Measurements from ENCODE around the gene CARHSP1. TPM values are rescaled to one million over a fixed set of nuclear protein-coding genes. Genes with fewer than 3 reads are reported as not detected.

Gene CARHSP1
- polyA plus RNA-seq, 2 of the 4 experiments (the other 2 are of a cell fraction), result 53.9 to 172 TPM

- Histone ChIP-seq H3K4me3 (no peak overlapping the region), H3K4me1 (no peaks in the 10 kb centered on the region), H3K9me3 (no peaks in the 10 kb centered on the region), H3K4me2 (no peak overlapping the region), H3K27ac (no peak overlapping the region)
- CTCF ChIA-PET, result interaction anchor here (1.1 to 1.7 kb wide), 2 partner anchors 10 to 63 kb away, joined by 3 to 4 read pairs; no protein-coding TSS in a partner anchor
- TF ChIP-seq RFX5 (IDR thresholded peaks at IDR 0.05) (no peak), E2F6 (IDR thresholded peaks at IDR 0.05; ENCODE audit: borderline replicate concordance, low read depth) (no peak), BCL3 (IDR thresholded peaks at IDR 0.05) (no peak), GATA3 (IDR thresholded peaks at IDR 0.05; ENCODE audit: borderline replicate concordance) (no peak), BHLHE40 (IDR thresholded peaks at IDR 0.05; ENCODE audit: low read depth, low read length) (no peak), ESRRA (IDR thresholded peaks at IDR 0.05; ENCODE audit: borderline replicate concordance, low read length) (no peak)
- FAIRE-seq (no peak), DNase-seq (ENCODE audit: low read depth in 1 of 2, low spot score in 1 of 2) (no peak), ATAC-seq (no peak)
- POLR2A ChIA-PET, result interaction anchor here (1.0 kb wide), 1 partner anchor 10 kb away, joined by 4 read pairs; no protein-coding TSS in a partner anchor
- WGBS (ENCODE audit: missing lambda C conversion rate), result 88% methylated on average over 6 of the region's 6 CpGs
These were observed 51.7 kb downstream of the CARHSP1 start for GRCh38 chr16:8816967-8817655.

- 87% methylated on average over 14 of the region's 14 CpGs for WGBS (ENCODE audit: missing lambda C conversion rate)
- FAIRE-seq, result no peak
- CTCF ChIA-PET, result no interaction called here
- Histone ChIP-seq H3K27ac (no peak overlapping the region), H3K9me3 (no peaks in the 10 kb centered on the region), H3K4me3 (no peak overlapping the region), H3K4me2 (no peak overlapping the region), H3K4me1 (no peaks in the 10 kb centered on the region)
- TF ChIP-seq BCL3 (IDR thresholded peaks at IDR 0.05) (no peak), POLR2AphosphoS2 (conservative IDR thresholded peaks at IDR 0.05; ENCODE audit: low read length) (no peak), NR3C1 (IDR thresholded peaks at IDR 0.05) (no peak), EHF (CRISPR knock-in tag; IDR thresholded peaks at IDR 0.05) (no peak), ELK1 (IDR thresholded peaks at IDR 0.05; ENCODE audit: low read depth, low read length) (no peak), EP300 (IDR thresholded peaks at IDR 0.05) (no peak), TFCP2L1 (CRISPR knock-in tag; IDR thresholded peaks at IDR 0.05) (no peak), JUN (IDR thresholded peaks at IDR 0.05) (no peak), ZFP36 (IDR thresholded peaks at IDR 0.05; ENCODE audit: borderline replicate concordance, partially characterized antibody) (no peak), TP53 (CRISPR knock-in tag; IDR thresholded peaks at IDR 0.05) (no peak)
- POLR2A ChIA-PET, result no interaction called here
- no peak for DNase-seq (ENCODE audit: low read depth in 1 of 2, low spot score in 1 of 2)
- ATAC-seq, result no peak
These were observed 54.6 kb downstream of the CARHSP1 start for GRCh38 chr16:8814095-8814806.

- Histone ChIP-seq H3K4me2 (no peak overlapping the region), H3K4me1 (no peaks in the 10 kb centered on the region), H3K9me3 (no peaks in the 10 kb centered on the region), H3K27ac (no peak overlapping the region), H3K4me3 (no peak overlapping the region)
- ChIA-PET POLR2A (interaction anchor here (1.0 kb wide), 1 partner anchor 9 kb away, joined by 3 read pairs; no protein-coding TSS in a partner anchor), CTCF (interaction anchor here (0.9 to 3.4 kb wide), 7 partner anchors 9 to 371 kb away, joined by 3 to 14 read pairs (median 3); no protein-coding TSS in a partner anchor)
- 90% methylated on average over 12 of the region's 12 CpGs for WGBS (ENCODE audit: missing lambda C conversion rate)
- ATAC-seq, result no peak
- no peak for TF ChIP-seq HOXB5 (CRISPR knock-in tag; IDR thresholded peaks at IDR 0.05)
- no peak for FAIRE-seq
- no peak for DNase-seq (ENCODE audit: low read depth in 1 of 2, low spot score in 1 of 2)
These were observed 56.5 kb downstream of the CARHSP1 start for GRCh38 chr16:8812162-8812843.
